ENCODE results near the gene GLMP.

GLMP gene

GRCh38 chr1:156285437-156285836, 10.0 kb downstream of the GLMP start:
- DNase-seq (ENCODE audit: low read depth): no peak
- Histone ChIP-seq H3K9ac (ENCODE audit: low read length) (no peak overlapping the region), H3K4me3 (ENCODE audit: low read length) (no peak overlapping the region), H3K36me3 (ENCODE audit: control insufficient read depth, insufficient read depth, low read length, severe bottlenecking) (peaks cover 3% of the 10 kb centered on the region), H3K9me3 (ENCODE audit: control insufficient read depth, low read length) (no peaks in the 10 kb centered on the region), H3K27me3 (replicated peaks; ENCODE audit: control insufficient read depth, insufficient read depth, low read length) (no peaks in the 10 kb centered on the region), H3K4me1 (ENCODE audit: control insufficient read depth, insufficient read depth, low read length) (peaks cover 27% of the 10 kb centered on the region)

- no peaks in the 10 kb centered on the region for H3K27me3 ChIP-seq (replicated peaks; ENCODE audit: control insufficient read depth, insufficient read depth, low read length)
- H3K9me3 ChIP-seq (ENCODE audit: control insufficient read depth, low read length): no peaks in the 10 kb centered on the region
- H3K9ac ChIP-seq (ENCODE audit: low read length): no peak overlapping the region
- H3K4me1 ChIP-seq (ENCODE audit: control insufficient read depth, insufficient read depth, low read length): peaks cover 27% of the 10 kb centered on the region
- peaks cover 3% of the 10 kb centered on the region for H3K36me3 ChIP-seq (ENCODE audit: control insufficient read depth, insufficient read depth, low read length, severe bottlenecking)
- no peak for DNase-seq (ENCODE audit: low read depth)
- H3K4me3 ChIP-seq (ENCODE audit: low read length): no peak overlapping the region
These were observed 10.7 kb downstream of the GLMP start for GRCh38 chr1:156284757-156285156.

GRCh38 chr1:156284112-156284511, 11.4 kb downstream of the GLMP start, which contains the start of gene TMEM79:
Gene TMEM79 (plus strand): TSS chr1:156284325. CDS start chr1:156285227, 902 bp downstream.
- Histone ChIP-seq H3K36me3 (ENCODE audit: control insufficient read depth, insufficient read depth, low read length, severe bottlenecking) (peaks cover 3% of the 10 kb centered on the region), H3K4me1 (ENCODE audit: control insufficient read depth, insufficient read depth, low read length) (peaks cover 27% of the 10 kb centered on the region), H3K9me3 (ENCODE audit: control insufficient read depth, low read length) (no peaks in the 10 kb centered on the region), H3K4me3 (ENCODE audit: low read length) (peak within 1 kb of the TSS; percentile 96), H3K9ac (ENCODE audit: low read length) (peak within 1 kb of the TSS; percentile 88), H3K27me3 (replicated peaks; ENCODE audit: control insufficient read depth, insufficient read depth, low read length) (no peaks in the 10 kb centered on the region)
- DNase-seq (ENCODE audit: low read depth): no peak

GRCh38 chr1:156283521-156283920, 12.0 kb downstream of the GLMP start:
- H3K9me3 ChIP-seq (ENCODE audit: control insufficient read depth, low read length): no peaks in the 10 kb centered on the region
- H3K36me3 ChIP-seq (ENCODE audit: control insufficient read depth, insufficient read depth, low read length, severe bottlenecking): peaks cover 3% of the 10 kb centered on the region
- peaks cover 27% of the 10 kb centered on the region for H3K4me1 ChIP-seq (ENCODE audit: control insufficient read depth, insufficient read depth, low read length)
- peak overlapping the region; percentile 96 for H3K4me3 ChIP-seq (ENCODE audit: low read length)
- peak overlapping the region; percentile 88 for H3K9ac ChIP-seq (ENCODE audit: low read length)
- no peaks in the 10 kb centered on the region for H3K27me3 ChIP-seq (replicated peaks; ENCODE audit: control insufficient read depth, insufficient read depth, low read length)
- DNase-seq (ENCODE audit: low read depth): no peak

- Histone ChIP-seq H3K36me3 (ENCODE audit: control insufficient read depth, insufficient read depth, low read length, severe bottlenecking) (peaks cover 12% of the 10 kb centered on the region), H3K4me1 (ENCODE audit: control insufficient read depth, insufficient read depth, low read length) (peaks cover 31% of the 10 kb centered on the region), H3K27me3 (replicated peaks; ENCODE audit: control insufficient read depth, insufficient read depth, low read length) (no peaks in the 10 kb centered on the region), H3K9ac (ENCODE audit: low read length) (peak within 1 kb of the TSS; percentile 88), H3K9me3 (ENCODE audit: control insufficient read depth, low read length) (no peaks in the 10 kb centered on the region), H3K4me3 (ENCODE audit: low read length) (peak within 1 kb of the TSS; percentile 96)
- DNase-seq (ENCODE audit: low read depth): peak; percentile 99
These were observed 12.8 kb downstream of the GLMP start, which contains the start of gene SMG5 for GRCh38 chr1:156282479-156283222. Gene SMG5 (minus strand): TSS chr1:156282825. CDS start chr1:156282680, 145 bp downstream.

GRCh38 chr1:156281693-156282478, 13.6 kb downstream of the GLMP start:
- H3K9ac ChIP-seq (ENCODE audit: low read length): peak overlapping the region; percentile 88
- H3K4me3 ChIP-seq (ENCODE audit: low read length): peak overlapping the region; percentile 96
- H3K36me3 ChIP-seq (ENCODE audit: control insufficient read depth, insufficient read depth, low read length, severe bottlenecking): peaks cover 13% of the 10 kb centered on the region
- H3K4me1 ChIP-seq (ENCODE audit: control insufficient read depth, insufficient read depth, low read length): peaks cover 39% of the 10 kb centered on the region
- H3K27me3 ChIP-seq (replicated peaks; ENCODE audit: control insufficient read depth, insufficient read depth, low read length): no peaks in the 10 kb centered on the region
- DNase-seq (ENCODE audit: low read depth): peak; percentile 45
- H3K9me3 ChIP-seq (ENCODE audit: control insufficient read depth, low read length): no peaks in the 10 kb centered on the region

- Histone ChIP-seq H3K27me3 (replicated peaks; ENCODE audit: control insufficient read depth, insufficient read depth, low read length) (no peaks in the 10 kb centered on the region), H3K9ac (ENCODE audit: low read length) (peak overlapping the region; percentile 88)
- peak; percentile 71 for DNase-seq (ENCODE audit: low read depth)
These were observed 14.2 kb downstream of the GLMP start for GRCh38 chr1:156281281-156281680.

GRCh38 chr1:156279837-156280236, 15.6 kb downstream of the GLMP start:
- Histone ChIP-seq H3K27me3 (replicated peaks; ENCODE audit: control insufficient read depth, insufficient read depth, low read length) (no peaks in the 10 kb centered on the region), H3K9me3 (ENCODE audit: control insufficient read depth, low read length) (no peaks in the 10 kb centered on the region), H3K4me3 (ENCODE audit: low read length) (no peak overlapping the region), H3K4me1 (ENCODE audit: control insufficient read depth, insufficient read depth, low read length) (peaks cover 44% of the 10 kb centered on the region), H3K9ac (ENCODE audit: low read length) (no peak overlapping the region), H3K36me3 (ENCODE audit: control insufficient read depth, insufficient read depth, low read length, severe bottlenecking) (peaks cover 23% of the 10 kb centered on the region)
- no peak for DNase-seq (ENCODE audit: low read depth)

More at GRCh38 chr1:156281281-156281680, 14.2 kb downstream of the GLMP start:
- H3K4me1 ChIP-seq (ENCODE audit: control insufficient read depth, insufficient read depth, low read length): peaks cover 44% of the 10 kb centered on the region
- H3K36me3 ChIP-seq (ENCODE audit: control insufficient read depth, insufficient read depth, low read length, severe bottlenecking): peaks cover 13% of the 10 kb centered on the region
- peak overlapping the region; percentile 96 for H3K4me3 ChIP-seq (ENCODE audit: low read length)
- no peaks in the 10 kb centered on the region for H3K9me3 ChIP-seq (ENCODE audit: control insufficient read depth, low read length)

- Histone ChIP-seq H3K36me3 (ENCODE audit: control insufficient read depth, insufficient read depth, low read length, severe bottlenecking) (peaks cover 52% of the 10 kb centered on the region), H3K9ac (ENCODE audit: low read length) (peak overlapping the region; percentile 12), H3K9me3 (ENCODE audit: control insufficient read depth, low read length) (no peaks in the 10 kb centered on the region), H3K27me3 (replicated peaks; ENCODE audit: control insufficient read depth, insufficient read depth, low read length) (no peaks in the 10 kb centered on the region), H3K4me3 (ENCODE audit: low read length) (peak overlapping the region; percentile 41), H3K4me1 (ENCODE audit: control insufficient read depth, insufficient read depth, low read length) (peaks cover 34% of the 10 kb centered on the region)
- peak; percentile 40 for DNase-seq (ENCODE audit: low read depth)
These were observed 18.5 kb downstream of the GLMP start for GRCh38 chr1:156276966-156277381.

GRCh38 chr1:156276532-156276931, 18.9 kb downstream of the GLMP start:
- H3K9me3 ChIP-seq (ENCODE audit: control insufficient read depth, low read length): no peaks in the 10 kb centered on the region
- peaks cover 30% of the 10 kb centered on the region for H3K4me1 ChIP-seq (ENCODE audit: control insufficient read depth, insufficient read depth, low read length)
- peaks cover 56% of the 10 kb centered on the region for H3K36me3 ChIP-seq (ENCODE audit: control insufficient read depth, insufficient read depth, low read length, severe bottlenecking)
- no peak overlapping the region for H3K4me3 ChIP-seq (ENCODE audit: low read length)
- H3K9ac ChIP-seq (ENCODE audit: low read length): peak overlapping the region; percentile 16
- peak; percentile 51 for DNase-seq (ENCODE audit: low read depth)
- H3K27me3 ChIP-seq (replicated peaks; ENCODE audit: control insufficient read depth, insufficient read depth, low read length): no peaks in the 10 kb centered on the region

- Histone ChIP-seq H3K27me3 (replicated peaks; ENCODE audit: control insufficient read depth, insufficient read depth, low read length) (no peaks in the 10 kb centered on the region), H3K36me3 (ENCODE audit: control insufficient read depth, insufficient read depth, low read length, severe bottlenecking) (peaks cover 95% of the 10 kb centered on the region), H3K9ac (ENCODE audit: low read length) (no peak overlapping the region), H3K4me3 (ENCODE audit: low read length) (no peak overlapping the region), H3K4me1 (ENCODE audit: control insufficient read depth, insufficient read depth, low read length) (no peaks in the 10 kb centered on the region), H3K9me3 (ENCODE audit: control insufficient read depth, low read length) (no peaks in the 10 kb centered on the region)
- no peak for DNase-seq (ENCODE audit: low read depth)
These were observed 25.2 kb downstream of the GLMP start for GRCh38 chr1:156270314-156270713.

All from adipocyte (in vitro differentiated cells).